Endometrial microvascular endothelial cells (primary cell): Measurements from ENCODE around the gene TBC1D22A. TPM values are rescaled to one million over a fixed set of nuclear protein-coding genes. Genes with fewer than 3 reads are reported as not detected.

Experiments used
- in situ Hi-C: cut with HindIII; loops from 2 replicates; pipeline ENCODE4 v1.10.0; 2017; ENCODE audit warnings: low sequenced_read_pairs, low pct_unique_long_range_greater_than_20kb; ENCODE audit errors: inconsistent ontology term
- total RNA-seq: library from RNA; depleted of rRNA; stranded (reverse); fragments of >200 nt; gene quantifications from one replicate; pipeline ENCODE4 v1.2.3, GENCODE V29; 2015; ENCODE audit errors: inconsistent ontology term

TBC1D22A gene
- total RNA-seq, 1 donor from 2014 or later, result 20.0 TPM

GRCh38 chr22:47190957-47191670, 428.7 kb downstream of the TBC1D22A start:
- in situ Hi-C loops, result no loop called here

- in situ Hi-C loops, result no loop called here
Measured at GRCh38 chr22:47191671-47192650, 429.5 kb downstream of the TBC1D22A start.

- in situ Hi-C loops, result no loop called here
Measured at GRCh38 chr22:47192651-47193437, 430.4 kb downstream of the TBC1D22A start.

- in situ Hi-C loops, result no loop called here
Measured at GRCh38 chr22:47193606-47194329, 431.3 kb downstream of the TBC1D22A start.

GRCh38 chr22:47194476-47195155, 432.2 kb downstream of the TBC1D22A start:
- in situ Hi-C loops, result no loop called here

GRCh38 chr22:47195156-47195483, 432.7 kb downstream of the TBC1D22A start:
- in situ Hi-C loops, result no loop called here

GRCh38 chr22:47195484-47196165, 433.2 kb downstream of the TBC1D22A start:
- in situ Hi-C loops, result no loop called here

GRCh38 chr22:47196166-47196849, 433.9 kb downstream of the TBC1D22A start:
- in situ Hi-C loops, result no loop called here

- in situ Hi-C loops, result no loop called here
Measured at GRCh38 chr22:47196881-47197772, 434.7 kb downstream of the TBC1D22A start.

- in situ Hi-C loops, result no loop called here
Measured at GRCh38 chr22:47197773-47198500, 435.5 kb downstream of the TBC1D22A start.

GRCh38 chr22:47198801-47199251, 436.4 kb downstream of the TBC1D22A start:
- in situ Hi-C loops, result no loop called here

GRCh38 chr22:47199261-47199978, 437.0 kb downstream of the TBC1D22A start:
- in situ Hi-C loops, result no loop called here

- in situ Hi-C loops, result no loop called here
Measured at GRCh38 chr22:47199979-47200272, 437.5 kb downstream of the TBC1D22A start.

GRCh38 chr22:47200273-47201051, 438.0 kb downstream of the TBC1D22A start:
- in situ Hi-C loops, result no loop called here
